GM12864 (cell line): Measurements from ENCODE around the gene ATAD3A.

Experiments
- DNase-seq: peaks from one replicate; pipeline ENCODE4 v3.0.0-alpha.2; 2011; ENCODE audit warnings: low read depth
- H3K4me3 ChIP-seq: 2 replicates; pipeline ENCODE4 v1.5.1; 2011; ENCODE audit warnings: mild to moderate bottlenecking, low read depth, low read length, control low read depth
- TF ChIP-seq, protein P1 (sequence below): IDR thresholded peaks from 2 replicates; pipeline ENCODE4 v1.5.1; 2011; ENCODE audit warnings: low read depth, mild to moderate bottlenecking, moderate library complexity, low read length, control low read depth, inconsistent platforms; ENCODE audit errors: missing control alignments

ATAD3A gene

DNA sequence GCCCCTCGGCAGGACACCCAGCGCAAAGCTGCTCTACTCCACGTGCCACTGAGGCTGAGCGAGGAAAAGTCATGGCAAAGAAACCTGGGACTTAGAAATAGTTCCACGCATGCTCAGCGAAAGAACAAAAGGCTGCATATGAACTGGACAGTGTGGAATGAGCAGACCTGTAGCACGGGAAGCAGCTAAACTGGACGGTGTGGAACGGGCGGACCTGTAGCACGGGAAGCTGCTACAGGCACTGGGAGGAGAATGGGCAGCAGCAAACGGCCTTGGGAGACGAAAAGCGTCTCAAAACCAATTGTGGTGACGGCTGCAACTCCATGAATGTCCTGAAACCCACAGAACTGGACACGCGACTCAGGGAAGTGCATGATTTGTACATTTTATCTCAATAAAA, 47.1 kb downstream of the ATAD3A start:
- H3K4me3 ChIP-seq: no peak overlapping the region
- TF ChIP-seq, protein P1, sequence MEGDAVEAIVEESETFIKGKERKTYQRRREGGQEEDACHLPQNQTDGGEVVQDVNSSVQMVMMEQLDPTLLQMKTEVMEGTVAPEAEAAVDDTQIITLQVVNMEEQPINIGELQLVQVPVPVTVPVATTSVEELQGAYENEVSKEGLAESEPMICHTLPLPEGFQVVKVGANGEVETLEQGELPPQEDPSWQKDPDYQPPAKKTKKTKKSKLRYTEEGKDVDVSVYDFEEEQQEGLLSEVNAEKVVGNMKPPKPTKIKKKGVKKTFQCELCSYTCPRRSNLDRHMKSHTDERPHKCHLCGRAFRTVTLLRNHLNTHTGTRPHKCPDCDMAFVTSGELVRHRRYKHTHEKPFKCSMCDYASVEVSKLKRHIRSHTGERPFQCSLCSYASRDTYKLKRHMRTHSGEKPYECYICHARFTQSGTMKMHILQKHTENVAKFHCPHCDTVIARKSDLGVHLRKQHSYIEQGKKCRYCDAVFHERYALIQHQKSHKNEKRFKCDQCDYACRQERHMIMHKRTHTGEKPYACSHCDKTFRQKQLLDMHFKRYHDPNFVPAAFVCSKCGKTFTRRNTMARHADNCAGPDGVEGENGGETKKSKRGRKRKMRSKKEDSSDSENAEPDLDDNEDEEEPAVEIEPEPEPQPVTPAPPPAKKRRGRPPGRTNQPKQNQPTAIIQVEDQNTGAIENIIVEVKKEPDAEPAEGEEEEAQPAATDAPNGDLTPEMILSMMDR: no peak
- no peak for DNase-seq

DNA sequence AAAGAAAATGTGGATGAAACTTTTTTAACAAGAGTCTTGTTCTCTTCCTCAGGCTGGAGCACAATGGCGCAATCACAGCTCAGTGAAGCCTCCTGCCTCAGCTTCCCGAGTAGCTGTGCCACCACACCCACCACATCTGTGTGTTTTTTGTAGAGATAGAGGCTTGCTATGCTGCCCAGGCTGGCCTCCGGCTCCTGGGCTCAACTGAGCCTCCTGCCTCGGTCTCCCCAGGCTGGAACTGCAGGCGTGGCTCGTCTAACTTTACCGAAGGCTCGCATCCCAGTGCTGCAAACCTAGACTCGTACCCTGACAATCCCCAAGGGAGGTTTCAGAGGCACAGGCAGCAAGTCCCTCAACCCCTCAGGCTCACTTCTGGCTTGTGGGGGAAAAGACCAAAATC, 48.2 kb downstream of the ATAD3A start:
- H3K4me3 ChIP-seq: no peak overlapping the region
- DNase-seq: no peak
- TF ChIP-seq, protein P1: no peak

DNA sequence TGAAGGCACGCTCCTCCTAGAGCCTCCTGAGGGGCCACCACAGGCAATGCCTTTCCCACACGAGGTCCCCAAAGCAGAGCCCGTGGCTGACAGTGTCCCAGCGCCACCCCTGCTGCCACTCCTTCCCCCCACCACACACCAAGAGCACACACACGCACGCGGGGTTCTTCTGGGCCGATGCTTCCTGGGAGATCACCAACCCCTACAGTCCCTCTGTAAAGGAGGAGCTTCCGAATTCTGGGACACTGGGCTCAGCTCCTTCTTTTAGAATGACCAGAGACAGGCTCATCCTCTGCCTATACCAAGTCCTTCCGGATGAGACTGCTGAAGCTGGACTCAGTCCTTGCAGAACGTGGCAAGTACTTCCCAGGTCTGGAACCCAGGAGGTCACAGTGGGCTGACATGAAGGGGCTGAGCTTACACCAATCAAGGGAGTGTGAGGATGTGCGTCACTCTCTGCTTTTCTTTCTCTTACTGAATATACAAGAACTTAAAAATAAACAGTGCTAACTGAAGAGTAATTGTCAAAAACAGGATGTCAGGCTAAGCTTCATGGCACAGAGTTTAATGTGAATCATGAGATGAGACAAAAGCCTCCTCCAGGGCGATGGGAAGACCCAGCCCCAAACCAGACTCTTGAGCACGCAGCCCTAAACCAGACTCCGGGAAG, 50.0 kb downstream of the ATAD3A start:
- no peak for DNase-seq
- TF ChIP-seq, protein P1: no peak
- H3K4me3 ChIP-seq: no peak overlapping the region

DNA sequence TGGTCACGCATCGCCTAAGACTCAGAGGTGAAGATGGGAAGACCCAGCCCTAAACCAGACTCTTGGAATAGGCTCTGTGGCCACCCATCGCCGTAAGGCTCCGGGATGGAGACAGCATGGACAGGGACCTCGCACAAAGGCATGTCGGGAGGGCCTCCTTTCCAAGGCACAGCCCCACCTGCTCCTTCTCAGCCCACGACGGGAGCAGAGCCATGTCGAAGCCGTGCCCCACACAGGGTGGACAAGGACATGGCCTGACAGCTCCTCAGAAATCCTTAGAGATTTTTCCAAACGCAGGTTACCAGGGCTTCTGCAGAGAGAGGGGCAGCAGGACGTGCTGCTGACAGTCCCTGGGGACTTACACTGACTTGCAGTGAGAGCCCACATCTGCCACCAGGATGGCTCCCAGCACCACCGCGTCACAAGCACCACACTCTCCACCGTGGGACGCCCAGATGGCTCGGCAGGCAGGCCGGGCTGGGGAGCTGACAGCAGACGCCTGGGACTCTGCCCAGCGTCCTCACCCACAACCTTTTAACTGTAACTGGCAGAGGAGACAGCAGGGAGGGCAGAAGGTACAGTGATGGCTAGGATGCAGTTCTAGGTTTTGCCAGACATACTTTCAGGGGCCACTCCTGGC, 50.7 kb downstream of the ATAD3A start:
- H3K4me3 ChIP-seq: no peak overlapping the region
- no peak for DNase-seq
- TF ChIP-seq, protein P1: no peak

DNA sequence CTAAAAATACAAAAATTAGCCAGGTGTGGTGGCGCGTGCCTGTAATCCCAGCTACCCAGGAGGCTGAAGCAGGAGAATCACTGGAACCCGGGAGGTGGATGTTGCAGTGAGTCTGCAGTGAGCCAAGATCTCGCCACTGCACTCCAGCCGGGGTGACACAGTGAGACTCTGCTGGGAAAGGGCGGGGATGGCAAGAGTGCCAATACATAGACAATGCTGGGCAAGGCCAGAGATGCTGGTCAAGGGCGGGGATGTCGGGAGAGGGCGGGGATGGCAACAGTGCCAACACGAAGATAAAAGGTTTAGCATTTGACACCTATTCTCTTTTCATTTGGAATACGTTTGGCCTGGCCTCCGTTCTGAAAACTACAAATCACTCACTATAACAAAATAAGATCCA, 51.7 kb downstream of the ATAD3A start:
- TF ChIP-seq, protein P1: no peak
- H3K4me3 ChIP-seq: no peak overlapping the region
- DNase-seq: no peak

DNA sequence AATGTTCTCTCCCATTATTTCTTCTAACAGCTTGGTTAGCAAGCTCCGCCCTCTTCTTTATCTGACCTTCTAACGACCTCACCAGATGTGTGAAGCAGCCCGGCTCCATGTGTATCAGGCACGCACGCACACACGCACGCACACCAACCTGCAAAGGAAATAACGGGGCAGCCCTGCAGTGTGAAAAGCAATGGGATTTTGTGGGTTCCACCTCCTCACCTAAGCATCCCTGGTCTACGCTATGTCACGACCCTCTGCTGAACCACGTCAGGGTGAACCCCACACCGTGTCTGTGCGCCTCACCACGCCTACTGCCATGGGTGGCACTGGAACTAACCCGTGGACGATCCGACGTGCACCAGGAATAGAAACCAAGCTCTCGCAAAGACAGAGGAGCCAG, 52.3 kb downstream of the ATAD3A start:
- DNase-seq: no peak
- TF ChIP-seq, protein P1: no peak
- no peak overlapping the region for H3K4me3 ChIP-seq

DNA sequence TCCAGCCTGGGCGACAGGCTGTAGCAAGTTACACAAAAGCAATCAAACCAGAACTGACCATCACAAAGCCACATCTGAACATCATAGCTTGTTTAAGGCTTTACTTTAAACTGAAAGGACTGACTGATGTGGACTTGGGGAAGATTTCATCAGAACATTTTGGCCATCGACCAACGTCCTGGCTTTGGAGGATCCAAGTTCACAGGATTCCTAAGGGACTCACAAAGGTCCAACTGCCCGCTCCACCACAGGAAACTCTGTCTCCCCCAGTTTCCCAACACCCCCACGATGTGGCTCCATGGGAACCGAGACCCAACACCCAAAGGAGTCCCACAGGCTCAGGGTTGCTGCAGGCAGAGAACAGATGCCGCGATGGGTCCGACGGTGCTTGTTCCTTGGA, 53.4 kb downstream of the ATAD3A start:
- H3K4me3 ChIP-seq: no peak overlapping the region
- TF ChIP-seq, protein P1: no peak
- DNase-seq: no peak
